ENCODE results near the gene NHSL2.

Gene NHSL2

DNA sequence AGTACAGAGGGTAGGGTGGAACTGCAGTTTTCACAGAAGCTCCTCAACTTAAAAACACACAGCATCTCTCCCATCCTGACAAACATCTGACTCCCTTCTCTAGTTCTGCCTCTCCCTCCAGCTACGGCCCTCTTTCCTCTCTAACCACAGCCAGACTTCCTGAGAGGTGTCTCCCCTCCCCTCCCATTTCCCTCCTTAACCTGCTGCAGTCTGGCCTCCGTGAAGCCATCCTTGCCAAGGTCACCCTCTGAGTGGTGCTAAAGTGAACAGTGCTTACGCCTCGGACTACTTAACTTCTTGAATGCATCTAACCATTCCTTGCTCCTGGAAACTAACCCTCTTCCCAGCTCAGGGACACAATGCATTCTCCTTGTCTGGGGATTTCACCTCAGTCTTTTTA is 167.8 kb downstream of the NHSL2 start:
- peaks cover 5% of the 10 kb centered on the region for H3K27me3 Mint-ChIP-seq (ENCODE audit: low read depth)
- H3K4me3 Mint-ChIP-seq, result no peak overlapping the region
- no peak overlapping the region for H3K27ac Mint-ChIP-seq
- peaks cover 18% of the 10 kb centered on the region for H3K9me3 Mint-ChIP-seq
- TF ChIP-seq, protein P1, sequence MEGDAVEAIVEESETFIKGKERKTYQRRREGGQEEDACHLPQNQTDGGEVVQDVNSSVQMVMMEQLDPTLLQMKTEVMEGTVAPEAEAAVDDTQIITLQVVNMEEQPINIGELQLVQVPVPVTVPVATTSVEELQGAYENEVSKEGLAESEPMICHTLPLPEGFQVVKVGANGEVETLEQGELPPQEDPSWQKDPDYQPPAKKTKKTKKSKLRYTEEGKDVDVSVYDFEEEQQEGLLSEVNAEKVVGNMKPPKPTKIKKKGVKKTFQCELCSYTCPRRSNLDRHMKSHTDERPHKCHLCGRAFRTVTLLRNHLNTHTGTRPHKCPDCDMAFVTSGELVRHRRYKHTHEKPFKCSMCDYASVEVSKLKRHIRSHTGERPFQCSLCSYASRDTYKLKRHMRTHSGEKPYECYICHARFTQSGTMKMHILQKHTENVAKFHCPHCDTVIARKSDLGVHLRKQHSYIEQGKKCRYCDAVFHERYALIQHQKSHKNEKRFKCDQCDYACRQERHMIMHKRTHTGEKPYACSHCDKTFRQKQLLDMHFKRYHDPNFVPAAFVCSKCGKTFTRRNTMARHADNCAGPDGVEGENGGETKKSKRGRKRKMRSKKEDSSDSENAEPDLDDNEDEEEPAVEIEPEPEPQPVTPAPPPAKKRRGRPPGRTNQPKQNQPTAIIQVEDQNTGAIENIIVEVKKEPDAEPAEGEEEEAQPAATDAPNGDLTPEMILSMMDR (IDR thresholded peaks at IDR 0.05; ENCODE audit: unreplicated experiment in 3 of 3), result no peak
- H3K36me3 Mint-ChIP-seq (ENCODE audit: low read depth), result no peaks in the 10 kb centered on the region
- peaks cover 30% of the 10 kb centered on the region for H3K4me1 Mint-ChIP-seq

- Mint-ChIP-seq H3K4me3 (no peak overlapping the region), H3K36me3 (ENCODE audit: low read depth) (no peaks in the 10 kb centered on the region), H3K9me3 (peaks cover 20% of the 10 kb centered on the region), H3K27me3 (ENCODE audit: low read depth) (peaks cover 5% of the 10 kb centered on the region), H3K4me1 (peaks cover 30% of the 10 kb centered on the region), H3K27ac (peak overlapping the region; percentile 53 to 83 (median 75))
- TF ChIP-seq, protein P1 (IDR thresholded peaks at IDR 0.05; ENCODE audit: unreplicated experiment in 3 of 3), result no peak
Measured at GRCh38 chrX:72079607-72080006, 169.0 kb downstream of the NHSL2 start.

GRCh38 chrX:72080150-72080549 is 169.5 kb downstream of the NHSL2 start:
- Mint-ChIP-seq H3K4me1 (peaks cover 30% of the 10 kb centered on the region), H3K4me3 (no peak overlapping the region), H3K36me3 (ENCODE audit: low read depth) (no peaks in the 10 kb centered on the region), H3K27ac (peak overlapping the region; percentile 53 to 83 (median 75)), H3K27me3 (ENCODE audit: low read depth) (peaks cover 5% of the 10 kb centered on the region), H3K9me3 (peaks cover 20% of the 10 kb centered on the region)
- TF ChIP-seq, protein P1 (IDR thresholded peaks at IDR 0.05; ENCODE audit: unreplicated experiment in 3 of 3), result no peak

- H3K9me3 Mint-ChIP-seq, result peaks cover 20% of the 10 kb centered on the region
- no peak overlapping the region for H3K4me3 Mint-ChIP-seq
- H3K27me3 Mint-ChIP-seq (ENCODE audit: low read depth), result peaks cover 5% of the 10 kb centered on the region
- TF ChIP-seq, protein P1 (IDR thresholded peaks at IDR 0.05; ENCODE audit: unreplicated experiment in 3 of 3), result no peak
- peaks cover 30% of the 10 kb centered on the region for H3K4me1 Mint-ChIP-seq
- no peaks in the 10 kb centered on the region for H3K36me3 Mint-ChIP-seq (ENCODE audit: low read depth)
- H3K27ac Mint-ChIP-seq, result peak overlapping the region; percentile 68 to 94 (median 90)
Measured at GRCh38 chrX:72080800-72081199, 170.2 kb downstream of the NHSL2 start.

DNA sequence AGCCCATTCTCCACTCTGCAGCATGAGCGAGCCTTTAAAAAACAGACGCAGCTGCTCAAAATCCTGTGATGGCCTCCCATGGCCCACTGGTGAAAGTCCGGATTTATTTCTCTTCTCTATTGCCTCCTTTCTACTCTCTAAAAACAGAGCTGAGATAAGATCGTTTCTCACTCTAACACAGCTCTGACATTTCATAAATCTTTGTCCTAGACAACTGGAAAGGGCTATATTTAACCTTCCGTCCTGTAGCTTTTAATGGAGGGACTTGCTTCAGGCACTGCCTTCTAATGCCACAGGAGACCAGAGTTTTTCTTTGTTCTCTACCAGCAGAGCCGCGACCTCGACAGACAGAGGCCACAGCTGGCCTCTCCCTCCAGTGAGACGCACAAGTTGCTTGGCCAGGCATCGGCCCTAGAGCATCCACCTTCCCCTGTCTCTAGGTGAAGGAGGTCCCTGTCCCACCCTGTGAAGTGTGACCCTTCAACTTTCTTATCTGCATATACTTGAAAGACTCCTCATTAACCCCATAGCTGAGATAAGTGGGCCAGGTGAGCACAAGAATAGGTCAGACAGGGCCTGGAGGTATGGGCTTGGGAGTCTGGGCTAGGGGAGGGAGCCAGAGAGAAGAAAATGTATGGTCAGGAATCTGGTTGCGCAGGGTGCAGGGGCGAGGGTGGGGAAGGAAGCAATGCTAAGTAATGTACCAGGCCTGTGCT is 171.1 kb downstream of the NHSL2 start:
- TF ChIP-seq, protein P1 (IDR thresholded peaks at IDR 0.05; ENCODE audit: unreplicated experiment in 3 of 3), result no peak
- H3K9me3 Mint-ChIP-seq, result peaks cover 20% of the 10 kb centered on the region
- peaks cover 5% of the 10 kb centered on the region for H3K27me3 Mint-ChIP-seq (ENCODE audit: low read depth)
- peak overlapping the region; percentile 68 to 94 (median 90) for H3K27ac Mint-ChIP-seq
- H3K4me1 Mint-ChIP-seq, result peaks cover 30% of the 10 kb centered on the region
- H3K4me3 Mint-ChIP-seq, result peak overlapping the region; percentile 34 to 63 (median 52)
- no peaks in the 10 kb centered on the region for H3K36me3 Mint-ChIP-seq (ENCODE audit: low read depth)

DNA sequence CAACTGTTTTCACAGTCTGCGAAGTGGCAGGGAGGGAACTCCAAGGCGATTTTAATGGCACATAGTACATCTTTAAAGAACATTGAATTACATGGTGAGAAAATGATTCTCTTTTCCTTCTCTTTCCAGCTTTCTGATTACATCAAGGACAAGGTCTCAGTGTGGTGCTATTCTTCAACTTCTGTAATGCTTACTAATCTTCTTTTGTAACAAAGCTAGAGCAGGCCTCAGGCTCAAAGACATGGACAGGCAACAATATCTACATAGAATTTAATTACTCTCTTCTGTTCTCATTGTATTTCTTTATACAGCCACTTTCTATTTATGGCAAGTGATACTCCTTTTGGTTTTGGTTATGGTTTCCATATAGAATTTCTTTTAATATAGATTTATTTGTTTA is 172.6 kb downstream of the NHSL2 start:
- TF ChIP-seq, protein P1 (IDR thresholded peaks at IDR 0.05; ENCODE audit: unreplicated experiment in 3 of 3), result no peak
- Mint-ChIP-seq H3K36me3 (ENCODE audit: low read depth) (peaks cover 5% of the 10 kb centered on the region), H3K4me3 (no peak overlapping the region), H3K4me1 (peaks cover 30% of the 10 kb centered on the region), H3K27me3 (ENCODE audit: low read depth) (peaks cover 3% of the 10 kb centered on the region), H3K27ac (peak overlapping the region in 2 of 3 experiments; percentile 17 to 42), H3K9me3 (peaks cover 24% of the 10 kb centered on the region)

Measured in nephron (organoid).